ENCODE data around the gene CHAT. TPM values are rescaled to one million over a fixed set of nuclear protein-coding genes. Genes with fewer than 3 reads are reported as not detected.

The CHAT gene
- total RNA-seq, 4 donors from 2014 or later, result not detected

GRCh38 chr10:49614242-49615198 lies 683 bp downstream of the CHAT start:
- intact Hi-C loops (cut with DNase I), result no loop called here
- Histone ChIP-seq H3K36me3 (no peaks in the 10 kb centered on the region), H3K9me3 (no peaks in the 10 kb centered on the region), H3K27ac (no peak overlapping the region), H3K27me3 (peaks cover 36% of the 10 kb centered on the region), H3K4me3 (replicated peaks in 1 of 3) (no peak overlapping the region), H3K4me1 (peaks cover 7 to 16% of the 10 kb centered on the region in 2 donors)
- TF ChIP-seq POLR2A (IDR thresholded peaks at IDR 0.05) (no peak), CTCF (IDR thresholded peaks at IDR 0.05) (no peak)
- DNase-seq, result no peak
- 2 to 6% methylated on average over 18 to 20 of the region's 49 CpGs for WGBS, 2 donors

- no peak for DNase-seq
- Histone ChIP-seq H3K27me3 (peaks cover 30% of the 10 kb centered on the region), H3K9me3 (no peaks in the 10 kb centered on the region), H3K27ac (no peak overlapping the region), H3K4me3 (replicated peaks in 1 of 3) (no peak overlapping the region), H3K36me3 (no peaks in the 10 kb centered on the region), H3K4me1 (peaks cover 7 to 10% of the 10 kb centered on the region in 2 donors)
- intact Hi-C loops (cut with DNase I), result no loop called here
- 54 to 63% methylated on average over 4 to 5 of the region's 5 CpGs for WGBS, 2 donors
- TF ChIP-seq CTCF (IDR thresholded peaks at IDR 0.05) (no peak), POLR2A (IDR thresholded peaks at IDR 0.05) (no peak)
Measured at GRCh38 chr10:49615213-49615612, 1.4 kb downstream of the CHAT start.

GRCh38 chr10:49615721-49616120 lies 1.9 kb downstream of the CHAT start:
- no peak for DNase-seq
- H3K36me3 ChIP-seq, result no peaks in the 10 kb centered on the region
- TF ChIP-seq POLR2A (IDR thresholded peaks at IDR 0.05) (no peak), CTCF (IDR thresholded peaks at IDR 0.05) (no peak)
- no peak overlapping the region for H3K27ac ChIP-seq
- peaks cover 3 to 5% of the 10 kb centered on the region in 2 donors for H3K4me1 ChIP-seq
- H3K9me3 ChIP-seq, result no peaks in the 10 kb centered on the region
- WGBS, 2 donors, result 57 to 60% methylated on average over 5 of the region's 5 CpGs
- intact Hi-C loops (cut with DNase I), result no loop called here
- no peak overlapping the region for H3K4me3 ChIP-seq (replicated peaks in 1 of 3)
- peaks cover 25% of the 10 kb centered on the region for H3K27me3 ChIP-seq

- H3K4me1 ChIP-seq, result no peaks in the 10 kb centered on the region
- 70 to 74% methylated on average over 6 of the region's 6 CpGs for WGBS, 2 donors
- no peaks in the 10 kb centered on the region for H3K36me3 ChIP-seq
- no peaks in the 10 kb centered on the region for H3K9me3 ChIP-seq
- no peak overlapping the region for H3K27ac ChIP-seq
- no peak for TF ChIP-seq POLR2A (IDR thresholded peaks at IDR 0.05)
- TF ChIP-seq CTCF (IDR thresholded peaks at IDR 0.05), result no peak
- intact Hi-C loops (cut with DNase I), result no loop called here
- H3K27me3 ChIP-seq, result peaks cover 17% of the 10 kb centered on the region
- no peak overlapping the region for H3K4me3 ChIP-seq (replicated peaks in 1 of 3)
- no peak for DNase-seq
Measured at GRCh38 chr10:49616421-49617101, 2.7 kb downstream of the CHAT start.
